ENCODE measurements around the gene CHTF18.

DNA sequence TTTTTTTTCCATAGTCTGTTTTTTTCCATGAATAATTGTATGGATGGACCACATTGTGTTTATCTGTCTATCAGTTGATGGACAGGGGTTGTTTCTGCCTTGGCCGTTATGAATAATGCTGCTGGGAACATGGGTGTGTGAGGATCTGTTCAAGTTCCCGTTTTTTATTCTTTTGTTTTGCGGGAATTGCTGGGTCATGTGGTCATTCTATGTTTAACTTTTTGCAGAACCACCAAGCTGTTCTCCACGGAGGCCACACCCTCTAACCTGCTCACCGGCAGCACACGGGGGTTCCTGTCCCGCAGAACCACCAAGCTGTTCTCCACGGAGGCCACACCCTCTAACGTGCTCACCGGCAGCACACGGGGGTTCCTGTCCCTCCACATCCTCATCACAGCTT is 33.8 kb upstream of the CHTF18 start:
- TF ChIP-seq, protein P1, sequence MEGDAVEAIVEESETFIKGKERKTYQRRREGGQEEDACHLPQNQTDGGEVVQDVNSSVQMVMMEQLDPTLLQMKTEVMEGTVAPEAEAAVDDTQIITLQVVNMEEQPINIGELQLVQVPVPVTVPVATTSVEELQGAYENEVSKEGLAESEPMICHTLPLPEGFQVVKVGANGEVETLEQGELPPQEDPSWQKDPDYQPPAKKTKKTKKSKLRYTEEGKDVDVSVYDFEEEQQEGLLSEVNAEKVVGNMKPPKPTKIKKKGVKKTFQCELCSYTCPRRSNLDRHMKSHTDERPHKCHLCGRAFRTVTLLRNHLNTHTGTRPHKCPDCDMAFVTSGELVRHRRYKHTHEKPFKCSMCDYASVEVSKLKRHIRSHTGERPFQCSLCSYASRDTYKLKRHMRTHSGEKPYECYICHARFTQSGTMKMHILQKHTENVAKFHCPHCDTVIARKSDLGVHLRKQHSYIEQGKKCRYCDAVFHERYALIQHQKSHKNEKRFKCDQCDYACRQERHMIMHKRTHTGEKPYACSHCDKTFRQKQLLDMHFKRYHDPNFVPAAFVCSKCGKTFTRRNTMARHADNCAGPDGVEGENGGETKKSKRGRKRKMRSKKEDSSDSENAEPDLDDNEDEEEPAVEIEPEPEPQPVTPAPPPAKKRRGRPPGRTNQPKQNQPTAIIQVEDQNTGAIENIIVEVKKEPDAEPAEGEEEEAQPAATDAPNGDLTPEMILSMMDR (IDR thresholded peaks at IDR 0.05; ENCODE audit: poor library complexity) = no peak
- no peak for TF ChIP-seq EZH2 (IDR thresholded peaks at IDR 0.05; ENCODE audit: borderline replicate concordance)
